ENCODE measurements around the gene ANXA9.

ANXA9 gene, protein sequence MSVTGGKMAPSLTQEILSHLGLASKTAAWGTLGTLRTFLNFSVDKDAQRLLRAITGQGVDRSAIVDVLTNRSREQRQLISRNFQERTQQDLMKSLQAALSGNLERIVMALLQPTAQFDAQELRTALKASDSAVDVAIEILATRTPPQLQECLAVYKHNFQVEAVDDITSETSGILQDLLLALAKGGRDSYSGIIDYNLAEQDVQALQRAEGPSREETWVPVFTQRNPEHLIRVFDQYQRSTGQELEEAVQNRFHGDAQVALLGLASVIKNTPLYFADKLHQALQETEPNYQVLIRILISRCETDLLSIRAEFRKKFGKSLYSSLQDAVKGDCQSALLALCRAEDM

DNA sequence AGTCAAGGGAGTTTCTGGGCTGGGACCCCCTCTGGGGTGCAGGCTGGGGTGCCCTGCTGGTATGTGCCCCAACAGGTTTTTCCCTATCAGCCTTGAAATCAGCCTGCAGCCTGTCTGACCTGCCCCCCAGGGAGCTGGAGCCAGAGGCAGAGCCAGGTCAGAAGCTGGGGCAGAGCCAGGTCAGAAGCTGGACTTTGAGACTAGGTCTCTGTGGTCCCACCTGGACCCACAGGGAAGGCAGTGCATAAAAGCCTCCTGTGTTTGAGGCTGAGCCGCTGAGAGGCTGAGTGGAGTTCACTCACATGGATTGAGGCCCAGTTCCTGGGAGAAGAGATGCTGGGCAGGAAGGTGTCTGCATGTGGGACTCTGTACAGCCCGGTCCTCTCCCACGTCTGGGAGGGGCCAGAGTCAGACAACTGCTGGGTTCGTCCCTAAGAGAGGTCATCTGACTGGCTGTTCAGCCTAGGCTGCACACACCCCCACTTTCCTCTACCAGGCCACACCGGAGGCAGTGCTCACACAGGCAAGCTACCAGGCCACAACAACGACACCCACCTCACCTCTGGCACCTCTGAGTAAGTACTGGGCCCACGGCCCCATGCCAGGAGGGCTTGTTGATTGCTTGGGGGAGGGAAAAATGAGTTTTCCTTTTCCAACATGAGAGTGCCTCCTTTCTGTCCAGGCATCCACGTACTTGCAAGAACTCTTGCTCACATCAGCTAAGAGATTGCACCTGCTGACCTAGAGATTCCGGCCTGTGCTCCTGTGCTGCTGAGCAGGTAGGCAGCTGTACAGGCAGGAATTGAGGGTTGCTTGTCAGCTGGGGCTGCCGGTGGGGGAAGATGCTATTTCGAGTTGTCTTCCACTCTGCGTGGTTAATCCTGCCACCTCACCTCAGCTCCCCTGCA is at the start of gene ANXA9:
Gene ANXA9 (plus strand): TSS at position 488 of the 908 bp plus-strand sequence. CDS start 814 bp downstream, outside the sequence.
- DNase-seq (ENCODE audit: low read depth): peak; percentile 57

DNA sequence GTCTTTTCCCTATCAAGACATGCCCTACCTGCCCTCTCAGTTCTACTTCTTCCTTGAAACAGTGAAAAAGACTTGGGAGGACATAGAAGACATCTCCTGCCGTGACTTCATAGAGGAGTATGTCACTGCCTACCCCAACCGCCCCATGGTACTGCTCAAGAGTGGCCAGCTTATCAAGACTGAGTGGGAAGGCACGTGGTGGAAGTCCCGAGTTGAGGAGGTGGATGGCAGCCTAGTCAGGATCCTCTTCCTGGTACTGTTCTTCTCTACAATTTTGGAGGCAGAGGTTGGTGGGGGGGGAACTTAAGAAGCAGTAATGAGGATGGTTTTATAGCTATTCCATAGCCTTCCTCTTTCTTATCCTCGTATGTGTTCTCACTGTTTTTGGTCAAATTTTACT is 37.2 kb upstream of the ANXA9 start:
- no peak for DNase-seq (ENCODE audit: low read depth)

DNA sequence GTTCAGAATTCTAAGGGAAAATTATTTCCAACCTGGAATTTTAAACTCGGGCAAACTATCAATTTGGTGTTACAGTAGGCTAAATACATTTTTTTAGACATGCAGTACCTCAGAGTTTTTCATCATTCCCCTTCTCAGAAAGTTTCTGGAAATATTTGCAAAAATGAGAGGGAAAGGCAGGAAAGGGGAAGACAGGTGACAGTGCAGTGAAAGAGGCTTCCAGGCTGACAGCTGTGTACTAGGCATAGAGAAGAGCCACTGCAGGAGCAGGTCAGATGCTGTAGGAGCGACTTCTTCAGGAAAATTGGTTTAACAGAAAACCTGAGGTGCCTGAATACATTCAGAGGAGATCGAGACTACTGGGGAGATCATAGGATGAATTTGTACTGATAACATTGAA is 27.4 kb upstream of the ANXA9 start:
- no peak for DNase-seq (ENCODE audit: low read depth)

DNA sequence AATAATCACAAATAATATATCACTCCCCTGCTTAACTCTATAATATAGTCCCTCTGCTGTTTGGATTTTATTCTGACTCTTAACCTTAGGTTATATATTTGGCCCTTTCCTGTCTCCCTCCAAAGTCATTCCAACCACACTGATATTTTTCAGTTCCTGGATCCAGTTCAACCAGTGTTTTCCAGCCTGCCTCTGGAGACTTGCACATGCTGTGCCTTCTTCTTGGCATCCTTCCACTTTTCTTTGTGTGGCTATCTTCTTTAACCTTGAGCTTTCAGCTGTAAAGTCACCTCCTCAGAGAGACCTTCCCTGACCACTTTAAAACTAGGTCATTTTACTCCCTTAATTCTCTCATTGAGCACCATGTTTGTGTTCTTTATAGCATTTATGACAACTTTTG is 26.8 kb upstream of the ANXA9 start:
- peak; percentile 45 for DNase-seq (ENCODE audit: low read depth)

DNA sequence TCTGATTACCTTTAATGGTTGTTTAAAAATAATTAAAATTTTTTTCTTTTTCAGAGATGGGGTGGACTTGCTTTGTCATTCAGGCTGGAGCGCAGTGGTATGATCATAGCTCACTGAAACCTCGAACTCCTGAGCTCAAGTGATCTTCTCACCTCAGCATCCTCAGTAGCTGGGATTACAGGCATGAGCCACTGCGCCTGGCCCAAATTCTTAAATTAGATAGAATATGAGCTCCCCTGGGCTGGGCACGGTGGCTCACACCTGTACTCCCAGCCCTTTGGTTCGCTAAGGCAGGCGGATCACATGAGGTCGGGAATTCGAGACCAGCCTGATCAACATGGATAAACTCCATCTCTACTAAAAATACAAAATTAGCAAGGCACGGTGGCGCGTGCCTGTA is 24.4 kb upstream of the ANXA9 start:
- DNase-seq (ENCODE audit: low read depth): no peak

DNA sequence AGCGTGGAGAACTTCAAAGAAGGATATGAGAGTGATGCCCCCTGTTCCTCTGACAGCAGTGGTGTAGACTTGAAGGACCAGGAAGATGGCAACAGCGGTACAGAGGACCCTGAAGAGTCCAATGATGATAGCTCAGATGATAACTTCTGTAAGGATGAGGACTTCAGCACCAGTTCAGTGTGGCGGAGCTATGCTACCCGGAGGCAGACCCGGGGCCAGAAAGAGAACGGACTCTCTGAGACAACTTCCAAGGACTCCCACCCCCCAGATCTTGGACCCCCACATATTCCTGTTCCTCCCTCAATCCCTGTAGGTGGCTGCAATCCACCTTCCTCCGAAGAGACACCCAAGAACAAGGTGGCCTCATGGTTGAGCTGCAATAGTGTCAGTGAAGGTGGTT is 21.4 kb upstream of the ANXA9 start:
- no peak for DNase-seq (ENCODE audit: low read depth)

DNA sequence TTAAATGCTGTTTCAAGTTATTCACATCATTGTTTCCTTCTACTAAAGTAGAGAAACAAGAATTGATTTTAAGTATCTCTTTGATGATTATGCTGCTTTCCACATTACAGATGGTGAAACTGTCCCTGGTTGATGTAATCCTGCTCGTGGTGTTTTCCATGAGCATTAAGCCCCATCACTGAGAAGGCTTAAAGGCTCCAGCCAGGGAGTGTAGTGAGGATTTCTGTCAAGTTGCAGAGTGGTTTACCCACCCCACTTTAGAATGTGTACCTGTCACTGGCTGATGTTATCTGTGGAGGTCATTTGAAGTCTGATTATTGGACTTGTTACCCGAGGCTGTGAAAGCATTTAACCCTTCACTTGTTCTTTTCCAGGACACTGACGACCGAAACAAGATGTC is 20.3 kb upstream of the ANXA9 start:
- peak; percentile 59 for DNase-seq (ENCODE audit: low read depth)

DNA sequence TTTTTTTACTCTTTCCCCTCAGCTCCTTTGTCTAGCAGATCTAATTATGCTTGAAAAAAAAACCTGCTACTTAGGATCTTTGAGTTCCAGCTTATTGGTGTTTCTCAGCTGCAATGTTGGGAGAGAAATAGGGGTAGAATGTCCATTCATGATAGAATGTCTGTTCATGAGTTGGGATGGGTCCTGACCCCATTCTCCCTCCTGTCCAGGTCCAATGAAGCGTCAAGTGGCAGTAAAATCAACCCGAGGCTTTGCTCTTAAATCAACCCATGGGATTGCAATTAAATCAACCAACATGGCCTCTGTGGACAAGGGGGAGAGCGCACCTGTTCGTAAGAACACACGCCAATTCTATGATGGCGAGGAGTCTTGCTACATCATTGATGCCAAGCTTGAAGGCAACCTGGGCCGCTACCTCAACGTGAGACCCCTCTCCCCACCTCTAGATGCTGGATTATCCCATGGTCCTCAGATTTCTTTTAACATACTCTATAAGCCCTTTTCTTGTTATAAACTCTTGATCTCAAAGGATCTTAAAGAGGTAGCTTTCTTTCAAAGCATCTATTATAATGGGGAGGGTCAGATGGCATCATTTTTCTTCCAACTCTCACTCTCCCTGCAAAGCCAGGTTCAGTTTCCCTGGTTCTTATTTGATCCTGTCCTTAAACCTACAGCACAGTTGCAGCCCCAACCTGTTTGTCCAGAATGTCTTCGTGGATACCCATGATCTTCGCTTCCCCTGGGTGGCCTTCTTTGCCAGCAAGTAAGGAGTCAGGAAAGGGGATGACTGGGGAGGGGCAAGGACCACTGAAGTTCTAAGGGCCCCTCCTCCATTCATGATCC is 18.6 kb upstream of the ANXA9 start:
- no peak for DNase-seq (ENCODE audit: low read depth)

DNA sequence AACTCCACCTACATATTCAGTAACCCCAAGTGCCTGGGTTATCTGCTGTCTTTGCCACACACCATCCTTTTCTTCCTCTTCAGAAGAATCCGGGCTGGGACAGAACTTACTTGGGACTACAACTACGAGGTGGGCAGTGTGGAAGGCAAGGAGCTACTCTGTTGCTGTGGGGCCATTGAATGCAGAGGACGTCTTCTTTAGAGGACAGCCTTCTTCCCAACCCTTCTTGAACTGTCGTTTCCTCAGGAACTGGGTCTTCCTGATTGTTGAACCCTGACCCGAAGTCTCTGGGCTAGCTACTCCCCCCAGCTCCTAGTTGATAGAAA is 18.0 kb upstream of the ANXA9 start:
- DNase-seq (ENCODE audit: low read depth): no peak

DNA sequence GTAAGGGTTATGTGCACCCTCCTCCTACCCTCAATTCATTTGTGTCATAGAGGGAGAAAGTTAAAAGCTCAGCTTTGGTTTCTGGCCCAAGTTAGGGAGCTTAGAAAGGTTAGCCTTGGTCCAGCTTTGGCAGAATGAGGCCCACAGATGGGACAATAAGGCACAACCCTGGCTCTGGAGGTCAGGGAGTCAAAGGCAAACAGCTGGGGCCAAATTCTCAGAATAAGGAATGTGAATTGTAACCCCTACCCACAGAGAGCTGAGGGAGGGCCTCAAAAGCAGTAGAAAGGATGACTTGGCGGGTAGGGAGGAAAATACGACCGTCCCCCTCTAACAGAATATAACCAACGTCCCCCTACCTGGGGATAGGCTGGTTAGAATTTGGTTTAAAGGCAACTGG is 16.5 kb upstream of the ANXA9 start:
- DNase-seq (ENCODE audit: low read depth): no peak

DNA sequence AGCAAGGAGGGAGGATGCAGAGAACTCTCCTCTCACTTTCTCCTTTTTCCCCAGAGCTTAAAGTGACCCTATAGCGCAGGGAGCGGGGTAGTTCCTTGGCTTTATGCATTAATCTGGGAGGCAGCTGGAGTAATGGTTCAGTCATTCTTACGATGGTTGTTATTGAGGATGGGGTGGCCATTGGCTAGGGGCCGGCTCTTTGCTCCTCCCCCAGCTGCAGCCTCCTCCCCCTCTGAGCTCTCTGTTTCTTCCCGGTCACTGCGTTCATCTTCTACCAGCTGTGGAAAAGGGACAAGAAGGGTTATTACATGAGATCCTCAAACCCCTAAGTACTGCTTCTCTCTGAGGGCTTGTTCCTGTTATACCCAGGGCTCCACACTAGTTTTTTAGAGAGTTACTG is 16.1 kb upstream of the ANXA9 start:
- DNase-seq (ENCODE audit: low read depth): no peak

DNA sequence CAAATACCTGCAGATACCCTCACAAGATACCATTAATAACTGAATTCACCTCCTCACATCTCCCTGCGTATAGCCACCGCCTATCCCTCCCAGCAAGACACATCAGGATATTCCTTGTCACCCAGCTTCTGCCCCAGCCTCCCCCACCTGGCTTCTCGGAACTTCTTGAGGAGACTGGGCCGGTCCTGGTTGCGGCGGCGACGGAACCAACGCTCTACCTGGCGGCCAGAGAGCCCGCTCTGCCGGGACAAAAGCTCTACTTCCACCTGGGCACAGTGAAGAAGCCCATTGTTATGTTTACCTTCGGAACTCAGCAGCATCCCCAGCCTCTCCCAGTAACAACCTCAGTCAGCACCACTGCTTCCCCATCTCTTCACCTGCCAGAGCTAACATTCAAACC is 14.2 kb upstream of the ANXA9 start:
- no peak for DNase-seq (ENCODE audit: low read depth)

DNA sequence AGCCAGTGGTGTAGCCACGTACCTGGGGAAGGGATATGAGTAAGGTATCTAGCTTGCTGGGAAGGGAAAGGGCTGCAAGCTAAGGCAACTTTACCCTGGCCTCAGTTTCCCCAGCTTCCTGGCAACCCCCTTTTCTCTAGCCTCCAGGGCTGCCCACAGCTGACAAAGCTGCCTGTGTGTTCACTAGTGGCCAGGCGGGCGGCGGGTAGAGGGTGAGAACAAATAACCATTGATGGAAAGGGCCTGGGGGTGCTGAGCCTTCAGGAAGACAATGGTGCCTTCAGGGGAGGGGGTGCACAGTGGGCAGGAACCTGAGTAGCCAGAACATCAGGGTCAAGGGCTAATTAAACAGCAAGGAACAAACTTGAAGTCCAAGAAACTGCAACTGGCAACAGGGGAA is 13.6 kb upstream of the ANXA9 start:
- no peak for DNase-seq (ENCODE audit: low read depth)

DNA sequence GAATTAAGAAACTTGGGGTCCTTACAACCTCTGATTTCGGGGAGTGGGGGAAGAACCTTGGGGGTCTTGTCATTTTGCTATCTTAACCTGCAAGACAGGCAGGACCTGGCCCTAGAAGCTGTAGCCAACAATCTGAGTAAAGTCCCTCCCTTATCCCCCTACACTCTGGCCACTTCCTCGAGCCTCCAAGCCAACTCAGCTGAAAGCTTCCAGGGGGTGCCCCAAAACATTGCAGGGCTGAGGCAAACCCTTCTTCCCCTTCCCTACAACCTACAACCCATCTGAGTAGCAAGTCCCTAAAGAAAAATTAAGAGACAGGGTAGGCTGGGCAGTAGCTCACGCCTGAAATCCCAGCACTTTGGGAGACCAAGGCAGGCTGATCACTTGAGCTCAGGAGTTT is 12.5 kb upstream of the ANXA9 start:
- DNase-seq (ENCODE audit: low read depth): no peak

DNA sequence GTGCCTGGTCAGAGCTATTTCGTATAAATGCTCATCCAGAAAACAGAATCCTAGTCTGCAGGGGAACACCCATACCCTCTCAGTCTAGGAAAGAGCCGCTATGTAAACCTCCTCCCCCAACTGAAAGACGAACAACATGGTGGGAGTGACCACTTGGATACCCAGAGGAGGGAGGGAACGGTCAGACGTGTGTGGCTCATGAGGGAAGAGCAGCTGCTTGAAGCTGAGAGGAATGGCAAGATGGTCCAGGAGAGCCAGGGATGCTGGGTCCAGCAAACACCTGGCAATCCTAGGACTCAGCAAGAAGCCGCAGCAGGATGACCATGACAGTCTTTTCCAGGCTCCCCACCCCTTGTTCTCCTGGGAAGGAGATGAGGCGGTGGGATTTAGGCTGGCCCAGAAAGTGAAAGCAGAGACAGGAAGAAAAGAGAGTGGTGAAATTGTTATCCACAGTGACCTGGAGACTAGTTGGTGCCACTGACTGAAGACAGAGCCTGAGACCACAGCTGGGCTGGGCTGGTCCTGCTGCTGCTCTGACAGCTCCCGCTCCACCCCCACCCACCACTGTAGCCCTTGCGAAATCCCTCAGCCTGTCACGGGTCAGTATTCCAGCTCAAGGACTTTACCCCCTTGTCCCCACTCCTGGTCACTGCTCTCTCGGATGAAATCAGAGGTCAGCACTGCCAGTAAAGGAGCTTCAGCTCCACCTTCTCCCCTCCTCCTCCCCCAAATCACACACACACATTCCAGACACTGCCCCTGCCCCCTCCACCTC is 11.1 kb upstream of the ANXA9 start:
- DNase-seq (ENCODE audit: low read depth): peak; percentile 68

DNA sequence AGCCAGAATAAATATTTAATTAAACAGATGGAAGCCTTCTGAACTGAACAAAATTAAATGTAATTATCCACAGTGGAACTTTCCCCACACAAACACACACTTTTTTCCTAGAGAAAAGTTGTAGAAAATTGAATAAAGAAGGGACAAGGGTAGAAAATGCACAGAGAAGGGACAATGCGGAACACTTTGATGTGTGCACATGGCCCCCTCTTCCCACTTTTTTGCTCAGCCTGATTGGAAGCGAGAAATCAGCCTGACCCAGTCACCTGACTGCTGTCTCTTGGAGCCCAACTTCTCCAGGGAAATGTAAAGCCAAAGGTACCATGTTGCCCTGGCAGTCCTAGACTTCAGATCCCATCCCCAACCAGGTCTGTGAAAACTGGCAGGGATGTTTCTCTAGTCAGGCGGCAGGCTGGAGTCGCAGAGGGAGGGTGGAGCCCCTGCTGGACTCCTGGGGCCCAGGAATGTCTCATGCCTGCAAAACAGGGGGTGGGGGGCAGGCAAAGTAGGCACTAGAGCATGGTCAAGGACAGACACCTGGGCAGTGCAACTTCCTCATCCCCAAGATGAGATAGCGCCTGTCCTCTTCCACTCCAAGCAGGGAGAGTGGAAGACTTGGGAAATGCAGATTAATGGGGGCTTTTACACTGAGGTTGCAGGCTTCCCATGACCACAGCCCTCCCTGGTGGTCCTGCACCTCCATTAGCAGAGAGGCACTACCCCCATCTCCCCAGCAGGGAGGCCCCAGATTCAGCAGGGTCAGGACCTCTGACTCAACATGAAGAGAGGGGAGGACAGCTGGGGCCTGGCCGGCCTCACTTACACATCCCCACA is 10.3 kb upstream of the ANXA9 start:
- DNase-seq (ENCODE audit: low read depth): no peak

DNA sequence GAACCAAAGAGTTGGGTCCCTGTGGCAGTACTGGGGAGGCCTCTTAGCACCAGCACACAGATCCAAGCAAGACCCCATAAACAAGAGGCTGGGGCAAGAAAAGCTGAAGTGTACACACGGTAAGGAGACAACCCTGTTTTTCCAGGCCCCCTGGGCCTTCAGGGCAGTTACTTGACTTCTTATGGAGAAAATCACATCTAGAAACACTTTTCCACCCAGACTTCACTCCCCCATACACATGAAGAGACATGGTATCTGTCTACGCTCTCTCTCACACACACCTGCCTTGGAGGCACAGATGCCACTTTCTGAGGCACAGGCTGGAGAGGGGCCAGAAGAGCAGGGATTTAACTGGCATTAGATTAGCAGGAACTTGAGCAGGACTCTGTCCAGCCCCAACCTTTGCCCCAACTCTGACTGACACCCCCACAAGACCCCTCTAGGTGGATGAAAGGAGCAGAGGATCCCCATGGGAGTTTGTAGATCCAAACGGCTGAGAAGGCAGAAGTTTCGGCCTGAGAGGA is 9.6 kb upstream of the ANXA9 start:
- DNase-seq (ENCODE audit: low read depth): no peak

DNA sequence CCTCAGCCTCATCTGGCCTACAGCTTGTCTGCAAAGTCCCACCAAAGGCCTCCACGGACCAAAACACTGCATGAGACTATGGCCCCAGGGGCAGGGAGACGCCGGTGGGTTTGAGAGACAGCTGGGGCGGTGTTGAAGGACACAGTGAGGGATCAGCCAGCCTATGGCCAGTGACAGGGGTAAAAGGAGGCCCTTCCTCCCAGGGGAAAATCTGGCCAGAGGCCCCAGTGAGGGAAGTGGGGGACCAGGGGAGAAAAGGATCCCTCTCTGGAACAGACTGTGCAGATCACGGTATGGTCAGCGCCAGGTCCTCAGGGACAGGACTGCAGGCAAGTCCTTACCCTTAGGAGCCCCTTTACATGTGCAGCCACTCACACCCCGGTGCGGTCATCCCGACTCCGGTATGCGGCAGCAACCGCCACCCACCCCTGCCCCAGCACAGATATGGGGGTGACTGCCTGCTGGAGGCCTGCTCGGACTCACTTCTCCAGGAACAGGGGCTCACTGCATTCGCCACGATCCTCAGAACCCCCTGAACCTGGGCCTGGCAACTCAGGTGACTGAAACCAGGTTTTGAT is 8.7 kb upstream of the ANXA9 start:
- DNase-seq (ENCODE audit: low read depth): no peak

DNA sequence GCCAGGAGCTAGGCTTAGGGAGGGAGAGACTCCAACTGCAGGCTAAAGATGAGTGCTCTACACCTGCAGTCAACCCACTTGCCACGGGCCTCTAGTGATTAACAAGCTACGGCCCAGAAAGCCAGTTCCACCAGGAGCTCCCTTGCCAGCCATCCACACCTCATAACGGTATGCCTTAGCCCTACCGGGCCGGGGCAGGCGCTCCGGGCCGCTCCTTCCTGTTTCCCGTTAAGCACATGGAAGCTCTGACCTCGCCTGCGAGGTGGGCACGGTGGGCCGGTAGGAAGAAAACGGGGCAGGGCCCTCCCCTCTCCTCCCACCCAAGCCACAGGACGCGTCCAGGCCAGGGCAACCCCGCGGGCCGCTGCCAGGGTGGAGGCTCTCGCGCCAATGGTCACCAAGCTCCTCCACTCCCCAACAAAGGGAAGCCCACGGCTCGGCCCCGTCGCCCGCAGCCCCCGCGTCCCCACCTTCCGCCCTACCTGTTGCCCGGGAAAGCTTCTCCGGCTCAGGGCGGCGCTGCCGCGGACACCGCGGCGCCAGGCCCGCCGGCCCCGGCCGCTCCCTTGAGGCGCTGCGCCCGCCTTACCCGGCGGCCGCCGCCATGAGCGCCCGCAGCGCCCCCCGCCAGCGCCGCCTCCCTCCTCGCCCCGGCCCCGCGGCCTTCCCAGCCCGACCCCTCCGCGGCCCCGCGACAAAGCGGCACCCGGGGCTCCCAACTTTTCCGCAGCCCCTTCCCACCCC is 8.1 kb upstream of the ANXA9 start:
- DNase-seq (ENCODE audit: low read depth): no peak
